Measurements from ENCODE around the gene MICB. TPM values are rescaled to one million over a fixed set of nuclear protein-coding genes. Genes with fewer than 3 reads are reported as not detected.

MICB gene
- total and polyA plus RNA-seq, 2 of the 8 experiments (the other 6 are each of a cell fraction or from before 2014, with no cell fraction given), result 16.2 to 25.3 TPM

DNA sequence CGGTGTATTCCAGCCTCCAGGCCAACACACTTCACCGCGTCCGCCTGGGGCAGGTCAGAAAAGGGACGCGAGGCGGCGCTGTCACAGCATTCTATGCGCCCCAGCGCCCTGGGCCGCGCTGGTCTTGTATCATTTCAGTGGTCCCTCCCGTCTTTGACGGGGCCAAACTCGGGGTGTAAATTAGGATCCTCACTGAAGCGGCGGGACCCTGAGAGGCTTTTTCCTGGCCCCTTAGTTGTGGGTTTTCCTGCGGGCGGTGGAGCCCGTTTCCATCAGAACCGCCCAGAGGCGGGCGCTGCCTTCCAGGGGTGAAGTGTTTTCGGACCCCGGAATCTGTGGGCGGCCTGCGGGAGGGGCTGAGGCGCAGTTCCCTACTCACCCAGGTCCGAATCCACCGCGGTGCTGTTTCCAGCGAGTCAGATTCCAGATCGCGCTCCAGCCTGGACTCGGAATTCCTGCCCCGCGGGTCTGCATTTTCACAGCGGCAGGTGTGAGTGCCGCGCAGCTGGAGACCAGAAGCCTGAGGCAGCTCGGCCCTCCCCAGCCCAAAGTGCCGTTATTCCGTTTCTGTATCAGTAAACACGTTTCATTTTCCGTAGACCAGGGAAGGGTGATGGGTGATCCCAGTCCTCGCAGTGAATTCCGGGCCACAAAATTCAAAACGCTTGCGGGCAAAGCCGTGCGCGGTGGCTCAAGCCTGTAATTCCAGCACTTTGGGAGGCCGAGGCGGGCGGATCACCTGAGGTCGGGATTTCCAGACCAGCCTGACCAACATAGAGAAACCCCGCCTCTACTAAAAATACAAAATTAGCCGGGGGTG lies 3.9 kb upstream of the MICB start (continued):
- TF ChIP-seq EP300 (IDR thresholded peaks at IDR 0.05; ENCODE audit: borderline replicate concordance in 1 of 2, low read depth in 2 of 2, low read length in 2 of 2) (0 out of 3 replicates have a peak, but pooled peaks of 1 of the 2 experiments have one; percentile 14), TEAD4 (IDR thresholded peaks at IDR 0.05; ENCODE audit: low read depth, low read length) (peak; percentile 68), MAFK (IDR thresholded peaks at IDR 0.05; ENCODE audit: low read depth, low read length) (no peak), KDM1A (IDR thresholded peaks at IDR 0.05; ENCODE audit: borderline replicate concordance, low read length) (no peak), EGR1 (IDR thresholded peaks at IDR 0.05; ENCODE audit: borderline replicate concordance, low read depth, low read length) (no peak), TAF1 (IDR thresholded peaks at IDR 0.05; ENCODE audit: low read depth, low read length) (peak; percentile 30), CBX5 (IDR thresholded peaks at IDR 0.05; ENCODE audit: low read depth, low read length) (no peak), YY1 (IDR thresholded peaks at IDR 0.05; ENCODE audit: low read depth, low read length) (no peak), HDAC2 (IDR thresholded peaks at IDR 0.05; ENCODE audit: borderline replicate concordance in 1 of 2, low read depth in 2 of 2, low read length in 2 of 2) (0 out of 4 replicates have a peak, but pooled peaks of 1 of the 2 experiments have one; percentile 42), BACH1 (IDR thresholded peaks at IDR 0.05; ENCODE audit: low read length) (no peak), POLR2AphosphoS5 (IDR thresholded peaks at IDR 0.05; ENCODE audit: low read depth, low read length) (no peak), NRF1 (IDR thresholded peaks at IDR 0.05; ENCODE audit: low read depth, low read length) (no peak), SIX5 (IDR thresholded peaks at IDR 0.05; ENCODE audit: low read depth, low read length) (no peak), TCF12 (IDR thresholded peaks at IDR 0.05; ENCODE audit: low read depth, low read length) (0 out of 2 replicates have a peak, but pooled peaks have one; percentile 9), CREB1 (IDR thresholded peaks at IDR 0.05) (peak; percentile 48; the same call in 1 of the 2 replicates), BCL11A (IDR thresholded peaks at IDR 0.05; ENCODE audit: low read depth in 2 of 2, low read length in 2 of 2) (no peak)
- TF ChIP-seq, protein P1, sequence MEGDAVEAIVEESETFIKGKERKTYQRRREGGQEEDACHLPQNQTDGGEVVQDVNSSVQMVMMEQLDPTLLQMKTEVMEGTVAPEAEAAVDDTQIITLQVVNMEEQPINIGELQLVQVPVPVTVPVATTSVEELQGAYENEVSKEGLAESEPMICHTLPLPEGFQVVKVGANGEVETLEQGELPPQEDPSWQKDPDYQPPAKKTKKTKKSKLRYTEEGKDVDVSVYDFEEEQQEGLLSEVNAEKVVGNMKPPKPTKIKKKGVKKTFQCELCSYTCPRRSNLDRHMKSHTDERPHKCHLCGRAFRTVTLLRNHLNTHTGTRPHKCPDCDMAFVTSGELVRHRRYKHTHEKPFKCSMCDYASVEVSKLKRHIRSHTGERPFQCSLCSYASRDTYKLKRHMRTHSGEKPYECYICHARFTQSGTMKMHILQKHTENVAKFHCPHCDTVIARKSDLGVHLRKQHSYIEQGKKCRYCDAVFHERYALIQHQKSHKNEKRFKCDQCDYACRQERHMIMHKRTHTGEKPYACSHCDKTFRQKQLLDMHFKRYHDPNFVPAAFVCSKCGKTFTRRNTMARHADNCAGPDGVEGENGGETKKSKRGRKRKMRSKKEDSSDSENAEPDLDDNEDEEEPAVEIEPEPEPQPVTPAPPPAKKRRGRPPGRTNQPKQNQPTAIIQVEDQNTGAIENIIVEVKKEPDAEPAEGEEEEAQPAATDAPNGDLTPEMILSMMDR (IDR thresholded peaks at IDR 0.05; ENCODE audit: control extremely low read depth in 1 of 3, insufficient read depth in 1 of 3, low read depth in 1 of 3, low read length in 3 of 3), result peak; percentile 81 to 89 (median 81)
- TF ChIP-seq, protein P2, sequence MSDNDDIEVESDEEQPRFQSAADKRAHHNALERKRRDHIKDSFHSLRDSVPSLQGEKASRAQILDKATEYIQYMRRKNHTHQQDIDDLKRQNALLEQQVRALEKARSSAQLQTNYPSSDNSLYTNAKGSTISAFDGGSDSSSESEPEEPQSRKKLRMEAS (IDR thresholded peaks at IDR 0.05), result 0 out of 2 replicates have a peak, but pooled peaks have one; percentile 20
